ENCODE results near the gene CDH23. TPM values are rescaled to one million over a fixed set of nuclear protein-coding genes. Genes with fewer than 3 reads are reported as not detected.

CDH23 gene
- total and polyA plus RNA-seq, 2 donors (not counting 1 experiment from before 2014, with no cell fraction given), result 0.37 to 0.89 TPM

DNA sequence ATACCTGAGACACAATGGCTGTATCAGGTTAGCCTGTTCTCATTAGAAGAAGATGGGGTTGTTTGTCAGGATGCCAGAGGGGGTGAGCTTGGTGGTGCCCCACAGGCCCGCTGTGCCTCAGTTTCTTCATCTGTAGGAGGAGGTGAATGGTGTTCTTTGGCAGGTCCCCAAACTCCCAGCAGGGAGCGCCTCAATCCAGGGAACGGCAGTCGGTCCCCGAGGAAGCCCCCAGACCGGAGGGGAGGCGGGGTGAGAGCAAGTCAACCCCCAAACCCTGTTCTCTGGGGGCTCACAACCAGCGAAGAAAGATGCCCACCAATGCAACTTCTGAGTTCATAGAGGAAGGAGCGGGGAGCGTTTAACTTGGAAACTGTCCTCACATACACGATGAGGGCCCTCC lies 306.9 kb downstream of the CDH23 start:
- Mint-ChIP-seq H3K27ac (no peak overlapping the region), H3K4me3 (no peak overlapping the region), H3K4me1 (peaks cover 13% of the 10 kb centered on the region), H3K27me3 (no peaks in the 10 kb centered on the region), H3K9me3 (ENCODE audit: insufficient read depth) (no peaks in the 10 kb centered on the region)
- intact Hi-C loops (cut with micrococcal nuclease), result no loop called here
- Histone ChIP-seq H3K4me1 (ENCODE audit: control insufficient read depth in 2 of 2, insufficient read depth in 2 of 2, low read length in 2 of 2) (peaks cover 6 to 13% of the 10 kb centered on the region in 2 donors), H3K27me3 (replicated peaks in 1 of 4; ENCODE audit: control extremely low read depth in 1 of 4, control insufficient read depth in 3 of 4, insufficient read depth in 4 of 4, low read length in 3 of 4) (peaks cover 0 to 9% (median 0%) of the 10 kb centered on the region in 4 experiments), H3K9me3 (ENCODE audit: control extremely low read depth in 1 of 3, control insufficient read depth in 2 of 3, insufficient read depth in 1 of 3, low read length in 2 of 3) (no peaks in the 10 kb centered on the region), H3K36me3 (replicated peaks in 1 of 2; ENCODE audit: control extremely low read depth in 1 of 2, control insufficient read depth in 1 of 2, extremely low read depth in 1 of 2, insufficient read depth in 2 of 2, low read length in 1 of 2) (no peaks in the 10 kb centered on the region), H3K9ac (ENCODE audit: low read length) (no peak overlapping the region), H3K4me2 (replicated peaks; ENCODE audit: low read depth, low read length, poor library complexity, severe bottlenecking) (no peak overlapping the region), H4K20me1 (ENCODE audit: control insufficient read depth, insufficient read depth, low read length, poor library complexity, severe bottlenecking) (no peaks in the 10 kb centered on the region), H3K27ac (ENCODE audit: low read length in 2 of 2) (no peak overlapping the region), H2AFZ (ENCODE audit: insufficient read depth, low read depth, low read length, poor library complexity, severe bottlenecking) (no peak overlapping the region), H3K4me3 (ENCODE audit: control extremely low read depth in 1 of 5, extremely low read depth in 1 of 5, insufficient read depth in 1 of 5, low read depth in 2 of 5, low read length in 4 of 5) (no peak overlapping the region), H3K79me2 (ENCODE audit: control insufficient read depth, insufficient read depth, low read length) (no peaks in the 10 kb centered on the region)
- CTCF ChIA-PET, result interaction anchor here (0.7 to 6.8 kb wide), 3 partner anchors 9 to 387 kb away, joined by 3 to 118 read pairs (median 5); partner anchors contain the start of gene SLC29A3
- no peak for TF ChIP-seq EZH2 (IDR thresholded peaks at IDR 0.05; ENCODE audit: borderline replicate concordance, insufficient read depth, low read depth, low read length, poor library complexity, severe bottlenecking)
- TF ChIP-seq, protein P1, sequence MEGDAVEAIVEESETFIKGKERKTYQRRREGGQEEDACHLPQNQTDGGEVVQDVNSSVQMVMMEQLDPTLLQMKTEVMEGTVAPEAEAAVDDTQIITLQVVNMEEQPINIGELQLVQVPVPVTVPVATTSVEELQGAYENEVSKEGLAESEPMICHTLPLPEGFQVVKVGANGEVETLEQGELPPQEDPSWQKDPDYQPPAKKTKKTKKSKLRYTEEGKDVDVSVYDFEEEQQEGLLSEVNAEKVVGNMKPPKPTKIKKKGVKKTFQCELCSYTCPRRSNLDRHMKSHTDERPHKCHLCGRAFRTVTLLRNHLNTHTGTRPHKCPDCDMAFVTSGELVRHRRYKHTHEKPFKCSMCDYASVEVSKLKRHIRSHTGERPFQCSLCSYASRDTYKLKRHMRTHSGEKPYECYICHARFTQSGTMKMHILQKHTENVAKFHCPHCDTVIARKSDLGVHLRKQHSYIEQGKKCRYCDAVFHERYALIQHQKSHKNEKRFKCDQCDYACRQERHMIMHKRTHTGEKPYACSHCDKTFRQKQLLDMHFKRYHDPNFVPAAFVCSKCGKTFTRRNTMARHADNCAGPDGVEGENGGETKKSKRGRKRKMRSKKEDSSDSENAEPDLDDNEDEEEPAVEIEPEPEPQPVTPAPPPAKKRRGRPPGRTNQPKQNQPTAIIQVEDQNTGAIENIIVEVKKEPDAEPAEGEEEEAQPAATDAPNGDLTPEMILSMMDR (IDR thresholded peaks at IDR 0.05), result no peak
- WGBS (ENCODE audit: insufficient coverage), result 89% methylated on average over 11 of the region's 11 CpGs
- DNase-seq (no peak), ATAC-seq (ENCODE audit: low read depth) (no peak)
- POLR2A ChIA-PET, result no interaction called here

DNA sequence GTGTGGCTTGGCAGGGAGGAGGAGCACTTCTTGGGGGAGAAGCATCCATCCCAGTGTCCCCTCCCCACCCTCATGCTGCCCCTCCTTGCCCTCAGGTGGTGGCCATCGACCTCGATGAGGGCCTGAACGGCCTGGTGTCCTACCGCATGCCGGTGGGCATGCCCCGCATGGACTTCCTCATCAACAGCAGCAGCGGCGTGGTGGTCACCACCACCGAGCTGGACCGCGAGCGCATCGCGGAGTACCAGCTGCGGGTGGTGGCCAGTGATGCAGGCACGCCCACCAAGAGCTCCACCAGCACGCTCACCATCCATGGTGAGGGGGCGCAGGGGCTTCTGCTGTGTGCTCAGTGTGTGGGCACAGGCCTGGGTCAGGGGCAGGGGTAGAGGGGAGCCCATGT lies 308.1 kb downstream of the CDH23 start:
- intact Hi-C loops (cut with micrococcal nuclease), result loop anchor here (5.0 kb wide), 1 partner anchor 308 kb away; the partner anchor contains the start of gene CDH23
- no peaks in the 10 kb centered on the region for H3K36me3 ChIP-seq (replicated peaks in 1 of 2; ENCODE audit: control extremely low read depth in 1 of 2, control insufficient read depth in 1 of 2, extremely low read depth in 1 of 2, insufficient read depth in 2 of 2, low read length in 1 of 2)
- no peaks in the 10 kb centered on the region for H3K79me2 ChIP-seq (ENCODE audit: control insufficient read depth, insufficient read depth, low read length)
- no peak overlapping the region for H3K4me3 ChIP-seq (ENCODE audit: control extremely low read depth in 1 of 5, extremely low read depth in 1 of 5, insufficient read depth in 1 of 5, low read depth in 2 of 5, low read length in 4 of 5)
- no peaks in the 10 kb centered on the region for H3K27me3 Mint-ChIP-seq
- ATAC-seq (ENCODE audit: low read depth), result no peak
- ChIA-PET CTCF (interaction anchor here (0.9 to 14.0 kb wide), 7 partner anchors 9 to 388 kb away, joined by 3 to 199 read pairs (median 5); partner anchors contain the start of genes SLC29A3 and VSIR), POLR2A (no interaction called here)
- no peak overlapping the region for H3K27ac Mint-ChIP-seq
- H3K9me3 ChIP-seq (ENCODE audit: control extremely low read depth in 1 of 3, control insufficient read depth in 2 of 3, insufficient read depth in 1 of 3, low read length in 2 of 3), result no peaks in the 10 kb centered on the region
- no peak overlapping the region for H3K27ac ChIP-seq (ENCODE audit: low read length in 2 of 2)
- H3K9me3 Mint-ChIP-seq (ENCODE audit: insufficient read depth), result no peaks in the 10 kb centered on the region
- TF ChIP-seq, protein P1 (IDR thresholded peaks at IDR 0.05), result no peak
- TF ChIP-seq EZH2 (IDR thresholded peaks at IDR 0.05; ENCODE audit: borderline replicate concordance, insufficient read depth, low read depth, low read length, poor library complexity, severe bottlenecking), result no peak
- no peak overlapping the region for H3K4me3 Mint-ChIP-seq
- no peak overlapping the region for H3K4me2 ChIP-seq (replicated peaks; ENCODE audit: low read depth, low read length, poor library complexity, severe bottlenecking)
- H3K27me3 ChIP-seq (replicated peaks in 1 of 4; ENCODE audit: control extremely low read depth in 1 of 4, control insufficient read depth in 3 of 4, insufficient read depth in 4 of 4, low read length in 3 of 4), result peaks cover 0 to 9% (median 0%) of the 10 kb centered on the region in 4 experiments
- WGBS (ENCODE audit: insufficient coverage), result 96% methylated on average over 18 of the region's 18 CpGs
- no peak overlapping the region for H2AFZ ChIP-seq (ENCODE audit: insufficient read depth, low read depth, low read length, poor library complexity, severe bottlenecking)
- H4K20me1 ChIP-seq (ENCODE audit: control insufficient read depth, insufficient read depth, low read length, poor library complexity, severe bottlenecking), result no peaks in the 10 kb centered on the region
- H3K9ac ChIP-seq (ENCODE audit: low read length), result no peak overlapping the region
- DNase-seq, result no peak
- H3K4me1 ChIP-seq (ENCODE audit: control insufficient read depth in 2 of 2, insufficient read depth in 2 of 2, low read length in 2 of 2), result peaks cover 6 to 9% of the 10 kb centered on the region in 2 donors
- peaks cover 15% of the 10 kb centered on the region for H3K4me1 Mint-ChIP-seq
